ENCODE data around the gene NQO2.
"Not testable (repeated sequence)": the region's sequence is repeated elsewhere in the genome, so short reads cannot be mapped to it uniquely, and the experiment has no call there.

The NQO2 gene

GRCh38 chr6:3022765-3023662, 23.3 kb downstream of the NQO2 start:
- no peaks in the 10 kb centered on the region for H3K27me3 ChIP-seq (replicated peaks)
- peaks cover 3% of the 10 kb centered on the region for H3K36me3 ChIP-seq (replicated peaks)
- peak overlapping the region; percentile 88 for H3K27ac ChIP-seq
- peak; percentile 2 for DNase-seq
- in situ Hi-C loops (cut with HindIII; ENCODE audit: low pct_ligation_motif_present, low sequenced_read_pairs), result no loop called here
- peak overlapping the region; percentile 43 for H3K4me3 ChIP-seq (ENCODE audit: low read depth, low read length)
- TF ChIP-seq CTCF (IDR thresholded peaks at IDR 0.05; ENCODE audit: low read depth, low read length, missing control alignments), result no peak

GRCh38 chr6:3023663-3024483, 24.2 kb downstream of the NQO2 start:
- in situ Hi-C loops (cut with HindIII; ENCODE audit: low pct_ligation_motif_present, low sequenced_read_pairs), result no loop called here
- no peak for TF ChIP-seq CTCF (IDR thresholded peaks at IDR 0.05; ENCODE audit: low read depth, low read length, missing control alignments)
- no peaks in the 10 kb centered on the region for H3K27me3 ChIP-seq (replicated peaks)
- DNase-seq, result peak; percentile 91
- H3K4me3 ChIP-seq (ENCODE audit: low read depth, low read length), result peak overlapping the region; percentile 43
- peaks cover 3% of the 10 kb centered on the region for H3K36me3 ChIP-seq (replicated peaks)
- H3K27ac ChIP-seq, result peak overlapping the region; percentile 88

- H3K27me3 ChIP-seq (replicated peaks), result no peaks in the 10 kb centered on the region
- no peak for DNase-seq
- no peak for TF ChIP-seq CTCF (IDR thresholded peaks at IDR 0.05; ENCODE audit: low read depth, low read length, missing control alignments)
- no peaks in the 10 kb centered on the region for H3K36me3 ChIP-seq (replicated peaks)
- no peak overlapping the region for H3K27ac ChIP-seq
- in situ Hi-C loops (cut with HindIII; ENCODE audit: low pct_ligation_motif_present, low sequenced_read_pairs), result no loop called here
- H3K4me3 ChIP-seq (ENCODE audit: low read depth, low read length), result no peak overlapping the region
Observed at GRCh38 chr6:3026791-3027626, 27.3 kb downstream of the NQO2 start.

- H3K36me3 ChIP-seq (replicated peaks); DNase-seq; H3K27me3 ChIP-seq (replicated peaks); H3K4me3 ChIP-seq (ENCODE audit: low read depth, low read length); in situ Hi-C loops (cut with HindIII; ENCODE audit: low pct_ligation_motif_present, low sequenced_read_pairs); H3K27ac ChIP-seq: not testable (repeated sequence)
Observed at GRCh38 chr6:3028156-3028555, 28.5 kb downstream of the NQO2 start.

- in situ Hi-C loops (cut with HindIII; ENCODE audit: low pct_ligation_motif_present, low sequenced_read_pairs), result no loop called here
- no peak for TF ChIP-seq CTCF (IDR thresholded peaks at IDR 0.05; ENCODE audit: low read depth, low read length, missing control alignments)
- DNase-seq, result no peak
- no peaks in the 10 kb centered on the region for H3K36me3 ChIP-seq (replicated peaks)
- H3K27me3 ChIP-seq (replicated peaks), result no peaks in the 10 kb centered on the region
- H3K4me3 ChIP-seq (ENCODE audit: low read depth, low read length), result no peak overlapping the region
- H3K27ac ChIP-seq, result no peak overlapping the region
Observed at GRCh38 chr6:3031857-3032640, 32.4 kb downstream of the NQO2 start.
